SK-N-SH (cell line): ENCODE results near the gene LRRC39. TPM values are rescaled to one million over a fixed set of nuclear protein-coding genes. Genes with fewer than 3 reads are reported as not detected.
"Not testable (repeated sequence)": the region's sequence is repeated elsewhere in the genome, so short reads cannot be mapped to it uniquely, and the experiment has no call there.

Experiments used
- CTCF ChIA-PET: fragments of 300-600, 350-600 bp; formaldehyde crosslinking; extraction: SDS; loops from one replicate; lab custom pipeline; 2021; lab: Yijun Ruan, JAX
- POLR2A ChIA-PET: fragments of 350-600 bp; sonication (Branson Sonifier 250); formaldehyde crosslinking; extraction: SDS; loops from one replicate; lab custom pipeline; 2020; ENCODE audit warnings: antibody characterized with exemption, inconsistent platforms; lab: Yijun Ruan, JAX
- DNase-seq: peaks from one replicate; pipeline ENCODE4 v3.0.0; 2012
- H2AFZ ChIP-seq: fragments of 200-600 bp; sonication (generic); 2 replicates; pipeline ENCODE4 v1.8.1; 2016; ENCODE audit warnings: antibody characterized with exemption, mild to moderate bottlenecking, low read depth
- H3F3A ChIP-seq: fragments of 200-600 bp; sonication (generic); replicated peaks from 2 replicates; pipeline ENCODE3; 2016; ENCODE audit warnings: antibody characterized with exemption, mild to moderate bottlenecking; ENCODE audit not compliant: insufficient read depth
- H3K27ac ChIP-seq, 2 experiments: fragments of 200-500 bp in 1 of 2; fragments of 200-600 bp in 1 of 2; sonication (Bioruptor generic) in 1 of 2; sonication (generic), shearing (Covaris generic) in 1 of 2; 2 replicates each; pipeline versions ENCODE4 v1.5.1 to v1.6.1; 2014 to 2016; ENCODE audit warnings: low read depth in 2 of 2, inconsistent platforms in 1 of 2, low read length in 1 of 2, mild to moderate bottlenecking in 1 of 2, mixed read lengths in 1 of 2
- H3K27me3 ChIP-seq: fragments of 200-600 bp; sonication (generic), shearing (Covaris generic); 2 replicates; pipeline ENCODE4 v1.6.1; 2016; ENCODE audit warnings: mixed run types; ENCODE audit not compliant: insufficient read depth
- H3K36me3 ChIP-seq, 2 experiments: fragments of 200-500 bp in 1 of 2; fragments of 200-600 bp in 1 of 2; sonication (Bioruptor generic) in 1 of 2; sonication (generic) in 1 of 2; replicated peaks in 1 of 2; 2 replicates each; pipeline versions ENCODE3 to v1.5.1; 2014 to 2016; ENCODE audit warnings: low read length in 1 of 2, mild to moderate bottlenecking in 1 of 2; ENCODE audit not compliant: insufficient read depth in 2 of 2, control insufficient read depth in 1 of 2
- H3K4me1 ChIP-seq, 2 experiments: fragments of 200-500 bp in 1 of 2; fragments of 200-600 bp in 1 of 2; sonication (Bioruptor generic) in 1 of 2; sonication (generic), shearing (Covaris generic) in 1 of 2; 2 replicates each; pipeline versions ENCODE4 v1.5.1 to v1.6.1; 2014 to 2016; ENCODE audit warnings: low read depth in 1 of 2, low read length in 1 of 2, mixed run types in 1 of 2; ENCODE audit not compliant: insufficient read depth in 2 of 2, control insufficient read depth in 1 of 2
- H3K4me2 ChIP-seq: fragments of 200-600 bp; sonication (generic), shearing (Covaris generic); 2 replicates; pipeline ENCODE4 v1.6.1; 2017; ENCODE audit warnings: mixed run types
- H3K4me3 ChIP-seq, 2 experiments: fragments of 200-500 bp in 1 of 2; fragments of 200-600 bp in 1 of 2; sonication (Bioruptor generic) in 1 of 2; sonication (generic), shearing (Covaris generic) in 1 of 2; 2 replicates each; pipeline versions ENCODE4 v1.5.1 to v1.8.1; 2014 to 2016; ENCODE audit warnings: low read depth in 2 of 2, inconsistent platforms in 1 of 2, low read length in 1 of 2, mild to moderate bottlenecking in 1 of 2, mixed read lengths in 1 of 2, moderate library complexity in 1 of 2
- H3K79me2 ChIP-seq: fragments of 200-600 bp; sonication (generic); 2 replicates; pipeline ENCODE4 v1.8.1; 2017; ENCODE audit warnings: mild to moderate bottlenecking; ENCODE audit not compliant: insufficient read depth
- H3K9ac ChIP-seq: fragments of 200-600 bp; sonication (generic); 2 replicates; pipeline ENCODE4 v1.6.1; 2017; ENCODE audit warnings: mixed run types
- H3K9me2 ChIP-seq: fragments of 200-600 bp; sonication (generic); 2 replicates; pipeline ENCODE4 v1.6.1; 2017; ENCODE audit warnings: mixed run types
- H3K9me3 ChIP-seq: fragments of 200-600 bp; sonication (generic); 2 replicates; pipeline ENCODE4 v1.6.1; 2017; ENCODE audit warnings: mixed run types, mild to moderate bottlenecking, moderate library complexity
- H4K20me1 ChIP-seq: fragments of 200-600 bp; sonication (generic); 2 replicates; pipeline ENCODE4 v1.6.1; 2017; ENCODE audit warnings: mild to moderate bottlenecking, mixed run types; ENCODE audit not compliant: insufficient read depth
- ELF1 ChIP-seq: IDR thresholded peaks from 2 replicates; pipeline ENCODE4 v1.4.0; 2012
- FOXM1 ChIP-seq: IDR thresholded peaks from 2 replicates; pipeline ENCODE4 v1.4.0; 2012; ENCODE audit warnings: low read depth, mild to moderate bottlenecking
- GABPA ChIP-seq: IDR thresholded peaks from 2 replicates; pipeline ENCODE4 v1.4.0; 2012; ENCODE audit warnings: low read depth, mild to moderate bottlenecking
- MEF2A ChIP-seq: IDR thresholded peaks from 2 replicates; pipeline ENCODE4 v1.4.0; 2012; ENCODE audit warnings: low read depth, borderline replicate concordance
- RCOR1 ChIP-seq: fragments of 150-350 bp; IDR thresholded peaks from 2 replicates; pipeline ENCODE4 v1.6.1; 2017; ENCODE audit warnings: antibody characterized with exemption, low read length
- RXRA ChIP-seq: IDR thresholded peaks from 2 replicates; pipeline ENCODE4 v1.4.0; 2012; ENCODE audit warnings: low read depth, mild to moderate bottlenecking, borderline replicate concordance
- TAF1 ChIP-seq: IDR thresholded peaks from 2 replicates; pipeline ENCODE4 v1.6.1; 2012; ENCODE audit warnings: low read depth, mild to moderate bottlenecking, low read length, moderate library complexity, borderline replicate concordance
- TCF12 ChIP-seq: IDR thresholded peaks from 2 replicates; pipeline ENCODE4 v1.4.0; 2012
- WGBS: methylation state at CpG from one replicate; pipeline ENCODE4 v1.1.6; 2017; ENCODE audit warnings: low lambda C conversion rate; 5-methylcytosine and 5-hydroxymethylcytosine counted together
- polyA plus RNA-seq, 3 experiments: library from polyadenylated mRNA; depleted of rRNA; stranded (reverse); fragments of >200 nt; gene quantifications; 2 replicates each; pipeline ENCODE4 v1.2.3, GENCODE V29; 2012
- TF ChIP-seq, protein P1 (sequence below): fragments of 150-350 bp; IDR thresholded peaks from 2 replicates; pipeline ENCODE4 v1.6.1; 2016; ENCODE audit warnings: mild to moderate bottlenecking, low read depth, low read length
- TF ChIP-seq, protein P2 (sequence below): IDR thresholded peaks from 2 replicates; pipeline ENCODE4 v1.4.0; 2012; ENCODE audit warnings: low read depth

The LRRC39 gene
- polyA plus RNA-seq, 1 of the 3 experiments (the other 2 are of a cell fraction): 1.6 TPM

GRCh38 chr1:100213141-100213540 is 35.1 kb upstream of the LRRC39 start:
- H3K9ac ChIP-seq: no peak overlapping the region
- H3K4me1 ChIP-seq: no peaks in the 10 kb centered on the region
- H3K27ac ChIP-seq: no peak overlapping the region
- H3K9me3 ChIP-seq: no peaks in the 10 kb centered on the region
- H3F3A ChIP-seq: peaks cover 3% of the 10 kb centered on the region
- 96% methylated on average over 20 of the region's 37 CpGs for WGBS
- H3K79me2 ChIP-seq: no peaks in the 10 kb centered on the region
- H3K4me3 ChIP-seq: no peak overlapping the region
- H3K4me2 ChIP-seq: no peak overlapping the region
- no peak for DNase-seq
- no peak overlapping the region for H2AFZ ChIP-seq
- H3K27me3 ChIP-seq: no peaks in the 10 kb centered on the region
- ChIA-PET POLR2A (no interaction called here), CTCF (no interaction called here)
- H3K36me3 ChIP-seq: peaks cover 40 to 48% of the 10 kb centered on the region in 2 experiments
- TF ChIP-seq RXRA (no peak), ELF1 (no peak), TCF12 (no peak), MEF2A (no peak), TAF1 (no peak)
- TF ChIP-seq, protein P1, sequence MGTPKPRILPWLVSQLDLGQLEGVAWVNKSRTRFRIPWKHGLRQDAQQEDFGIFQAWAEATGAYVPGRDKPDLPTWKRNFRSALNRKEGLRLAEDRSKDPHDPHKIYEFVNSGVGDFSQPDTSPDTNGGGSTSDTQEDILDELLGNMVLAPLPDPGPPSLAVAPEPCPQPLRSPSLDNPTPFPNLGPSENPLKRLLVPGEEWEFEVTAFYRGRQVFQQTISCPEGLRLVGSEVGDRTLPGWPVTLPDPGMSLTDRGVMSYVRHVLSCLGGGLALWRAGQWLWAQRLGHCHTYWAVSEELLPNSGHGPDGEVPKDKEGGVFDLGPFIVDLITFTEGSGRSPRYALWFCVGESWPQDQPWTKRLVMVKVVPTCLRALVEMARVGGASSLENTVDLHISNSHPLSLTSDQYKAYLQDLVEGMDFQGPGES: no peak
- no peaks in the 10 kb centered on the region for H3K9me2 ChIP-seq
- no peaks in the 10 kb centered on the region for H4K20me1 ChIP-seq

GRCh38 chr1:100206301-100206700 is 28.2 kb upstream of the LRRC39 start:
- Histone ChIP-seq H3K4me1 (no peaks in the 10 kb centered on the region), H3F3A (peaks cover 3% of the 10 kb centered on the region), H3K9me2 (no peaks in the 10 kb centered on the region), H3K9ac (no peak overlapping the region), H3K9me3 (no peaks in the 10 kb centered on the region; the same call in 1 of the 2 replicates), H3K4me2 (no peak overlapping the region), H3K27ac (no peak overlapping the region), H3K27me3 (no peaks in the 10 kb centered on the region), H2AFZ (no peak overlapping the region), H3K36me3 (peaks cover 11 to 72% of the 10 kb centered on the region in 2 experiments), H3K79me2 (0 out of 2 replicates have a peak, but pooled peaks cover 3% of the 10 kb centered on the region), H3K4me3 (no peak overlapping the region), H4K20me1 (no peaks in the 10 kb centered on the region)
- POLR2A ChIA-PET: no interaction called here
- TF ChIP-seq, protein P2, sequence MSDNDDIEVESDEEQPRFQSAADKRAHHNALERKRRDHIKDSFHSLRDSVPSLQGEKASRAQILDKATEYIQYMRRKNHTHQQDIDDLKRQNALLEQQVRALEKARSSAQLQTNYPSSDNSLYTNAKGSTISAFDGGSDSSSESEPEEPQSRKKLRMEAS: no peak
- no peak for TF ChIP-seq FOXM1
- no peak for TF ChIP-seq TCF12
- TF ChIP-seq GABPA: no peak
- TF ChIP-seq RCOR1: no peak
- DNase-seq: no peak
- WGBS: 100% methylated on average over 2 of the region's 2 CpGs
- CTCF ChIA-PET: no interaction called here

GRCh38 chr1:100205593-100205992 is 27.5 kb upstream of the LRRC39 start:
- H3K27me3 ChIP-seq, POLR2A ChIA-PET: not testable (repeated sequence)

GRCh38 chr1:100205103-100205502 is 27.0 kb upstream of the LRRC39 start:
- CTCF ChIA-PET, POLR2A ChIA-PET: not testable (repeated sequence)
- 95% methylated on average over 2 of the region's 2 CpGs for WGBS

More at GRCh38 chr1:100205593-100205992, 27.5 kb upstream of the LRRC39 start:
- H3K79me2 ChIP-seq, H3K27ac ChIP-seq, H3K4me2 ChIP-seq, H3K4me3 ChIP-seq, H3K9me3 ChIP-seq, H4K20me1 ChIP-seq, H2AFZ ChIP-seq, H3K9me2 ChIP-seq, DNase-seq, H3F3A ChIP-seq, CTCF ChIA-PET, H3K9ac ChIP-seq, H3K4me1 ChIP-seq: not testable (repeated sequence)
- 94% methylated on average over 2 of the region's 2 CpGs for WGBS
- peaks cover 6 to 70% of the 10 kb centered on the region in 2 experiments for H3K36me3 ChIP-seq

GRCh38 chr1:100202703-100203102 is 24.6 kb upstream of the LRRC39 start:
- H3K4me1 ChIP-seq, POLR2A ChIA-PET, H3K9ac ChIP-seq: not testable (repeated sequence)

More at GRCh38 chr1:100205103-100205502, 27.0 kb upstream of the LRRC39 start:
- not testable (repeated sequence) for H4K20me1 ChIP-seq, H2AFZ ChIP-seq, H3K9ac ChIP-seq, DNase-seq, H3K79me2 ChIP-seq, H3K27ac ChIP-seq, H3K4me1 ChIP-seq, H3F3A ChIP-seq, H3K4me3 ChIP-seq, H3K27me3 ChIP-seq, H3K9me3 ChIP-seq, H3K9me2 ChIP-seq, H3K4me2 ChIP-seq
- peaks cover 6 to 66% of the 10 kb centered on the region in 2 experiments for H3K36me3 ChIP-seq

More at GRCh38 chr1:100202703-100203102, 24.6 kb upstream of the LRRC39 start:
- CTCF ChIA-PET, H3K27ac ChIP-seq, H3K27me3 ChIP-seq, H3K79me2 ChIP-seq, H4K20me1 ChIP-seq, H2AFZ ChIP-seq, H3K4me3 ChIP-seq, H3F3A ChIP-seq, DNase-seq, H3K9me2 ChIP-seq, H3K9me3 ChIP-seq, H3K4me2 ChIP-seq: not testable (repeated sequence)
- 93% methylated on average over 2 of the region's 2 CpGs for WGBS
- peaks cover 23 to 70% of the 10 kb centered on the region in 2 experiments for H3K36me3 ChIP-seq
